SK-N-MC (cell line): ENCODE data around the gene ING5.

Experiments used
- DNase-seq: peaks from one replicate; pipeline ENCODE4 v3.0.0-alpha.2; 2011; ENCODE audit warnings: low read depth, low spot score
- H3K27ac ChIP-seq: fragments of 200-600 bp; sonication (generic); 2 replicates; pipeline ENCODE4 v1.5.1; 2016; ENCODE audit warnings: mixed run types
- H3K36me3 ChIP-seq: fragments of 200-600 bp; sonication (generic); 2 replicates; pipeline ENCODE4 v1.6.1; 2017; ENCODE audit warnings: antibody characterized with exemption, low read length, mixed read lengths; ENCODE audit not compliant: insufficient read depth
- H3K4me3 ChIP-seq: fragments of 200-600 bp; sonication (generic); 2 replicates; pipeline ENCODE4 v1.5.1; 2016
- H3K9ac ChIP-seq: fragments of 200-600 bp; sonication (generic); 2 replicates; pipeline ENCODE4 v1.8.0; 2017; ENCODE audit warnings: mixed run types, mixed read lengths; ENCODE audit not compliant: insufficient read length
- H3K9me3 ChIP-seq: fragments of 200-600 bp; sonication (generic); 2 replicates; pipeline ENCODE4 v1.6.1; 2017; ENCODE audit warnings: low read depth, mild to moderate bottlenecking, antibody characterized with exemption, low read length, moderate library complexity, mixed read lengths
- EZH2 ChIP-seq: fragments of 200-600 bp; sonication (generic); IDR thresholded peaks from one replicate; pipeline ENCODE4 v1.6.1; 2017; ENCODE audit warnings: antibody characterized with exemption
- FOXP2 ChIP-seq: optimal IDR thresholded peaks from 2 replicates; pipeline ENCODE3; 2011; ENCODE audit warnings: mild to moderate bottlenecking, moderate library complexity; ENCODE audit not compliant: insufficient read depth; ENCODE audit errors: extremely low read length, control extremely low read depth
- POLR2AphosphoS5 ChIP-seq: IDR thresholded peaks from 2 replicates; pipeline ENCODE4 v1.6.1; 2012; ENCODE audit warnings: mild to moderate bottlenecking, low read depth, low read length, borderline replicate concordance

The ING5 gene

GRCh38 chr2:241777686-241778627, 76.1 kb downstream of the ING5 start:
- no peaks in the 10 kb centered on the region for H3K9me3 ChIP-seq
- no peak overlapping the region for H3K9ac ChIP-seq
- TF ChIP-seq EZH2 (no peak), POLR2AphosphoS5 (no peak), FOXP2 (no peak)
- no peaks in the 10 kb centered on the region for H3K36me3 ChIP-seq
- DNase-seq, result no peak
- no peak overlapping the region for H3K27ac ChIP-seq
- no peak overlapping the region for H3K4me3 ChIP-seq
